HG02852 (cell line): ENCODE data around the gene GATC.

Experiments used
- ATAC-seq: cut with Tn5 transposase; IDR thresholded peaks from one replicate; pipeline ENCODE4 v1.9.1; 2021; ENCODE audit warnings: mild to moderate bottlenecking, moderate library complexity; ENCODE audit not compliant: unreplicated experiment

Gene GATC

GRCh38 chr12:120495731-120496412, 49.6 kb downstream of the GATC start, which contains the start of gene DYNLL1:
DYNLL1 (plus strand) TSS chr12:120496113; CDS start chr12:120496422, 309 bp downstream.
- ATAC-seq: peak; percentile 94

DNA sequence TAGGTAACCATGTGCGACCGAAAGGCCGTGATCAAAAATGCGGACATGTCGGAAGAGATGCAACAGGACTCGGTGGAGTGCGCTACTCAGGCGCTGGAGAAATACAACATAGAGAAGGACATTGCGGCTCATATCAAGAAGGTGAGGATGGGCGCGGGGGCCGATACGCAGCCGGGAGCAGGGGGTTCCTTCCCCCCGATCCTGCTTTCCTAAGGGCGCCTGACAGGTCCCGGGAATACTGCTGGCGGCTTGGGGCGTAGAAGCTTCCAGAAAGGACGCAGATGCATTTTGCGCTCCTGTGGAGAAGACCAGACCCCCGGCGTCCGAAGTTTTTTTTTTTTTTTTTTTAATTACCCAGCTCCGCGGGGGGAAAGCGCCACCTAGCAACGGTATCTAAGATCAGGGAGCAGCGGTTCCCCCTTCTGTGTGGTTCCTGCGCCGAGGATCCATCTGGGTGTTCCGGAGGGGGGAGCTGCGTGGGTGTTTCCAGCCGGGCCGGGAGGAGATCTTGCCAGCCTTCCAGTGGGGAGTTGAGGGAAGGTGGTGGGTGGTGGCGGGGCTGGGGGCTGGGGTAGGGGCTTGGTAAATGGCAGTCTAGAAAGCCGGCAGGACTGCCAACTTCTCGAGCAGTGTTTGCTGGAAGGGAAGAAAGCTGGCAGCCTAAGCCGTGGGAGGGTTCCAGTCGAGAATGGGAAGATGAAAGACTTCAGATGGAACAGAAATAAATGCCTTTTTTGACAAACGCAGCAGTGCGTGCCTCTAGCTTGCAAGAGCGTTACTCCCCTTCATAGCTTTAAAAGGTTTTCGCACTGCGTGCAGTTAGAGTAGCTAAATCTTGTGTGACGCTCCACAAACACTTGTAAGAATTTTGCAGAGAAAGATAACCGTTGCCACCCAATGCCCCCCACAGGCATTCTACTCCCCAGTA, 50.4 kb downstream of the GATC start:
- no peak for ATAC-seq

- ATAC-seq: no peak
These were observed 51.4 kb downstream of the GATC start for GRCh38 chr12:120497524-120498150.

DNA sequence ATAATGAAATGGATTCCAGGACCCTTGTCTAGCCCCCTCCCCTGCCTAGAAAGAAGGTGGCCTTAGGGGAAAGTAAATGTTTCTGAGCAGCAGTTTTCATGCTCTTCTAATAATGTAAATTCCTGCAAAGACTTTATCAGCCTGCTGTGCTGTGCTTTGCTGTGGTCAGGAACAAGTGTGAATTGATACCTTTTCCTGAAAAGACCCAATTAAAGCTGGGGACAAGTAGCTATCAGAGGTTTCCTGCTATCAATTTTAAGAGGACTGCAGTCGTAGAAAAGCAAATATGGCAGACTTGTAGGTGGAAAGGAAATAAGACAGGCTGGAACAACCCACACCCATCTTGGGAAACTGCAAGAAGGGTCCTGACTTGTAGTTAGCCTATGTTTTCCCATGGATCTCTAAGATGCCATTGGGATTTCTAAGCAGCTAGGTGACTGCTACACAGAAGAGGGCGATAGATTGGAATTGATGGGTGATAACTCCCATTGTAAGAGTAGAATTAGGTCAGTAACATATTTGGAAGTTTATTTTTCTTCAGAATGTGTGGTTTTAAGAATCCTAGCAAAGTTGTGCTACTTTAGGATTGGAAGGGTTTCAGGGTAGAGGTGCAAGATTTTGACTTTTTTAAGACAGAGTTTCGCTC, 52.7 kb downstream of the GATC start:
- no peak for ATAC-seq

- no peak for ATAC-seq
These were observed 54.3 kb downstream of the GATC start for GRCh38 chr12:120500581-120500980.

DNA sequence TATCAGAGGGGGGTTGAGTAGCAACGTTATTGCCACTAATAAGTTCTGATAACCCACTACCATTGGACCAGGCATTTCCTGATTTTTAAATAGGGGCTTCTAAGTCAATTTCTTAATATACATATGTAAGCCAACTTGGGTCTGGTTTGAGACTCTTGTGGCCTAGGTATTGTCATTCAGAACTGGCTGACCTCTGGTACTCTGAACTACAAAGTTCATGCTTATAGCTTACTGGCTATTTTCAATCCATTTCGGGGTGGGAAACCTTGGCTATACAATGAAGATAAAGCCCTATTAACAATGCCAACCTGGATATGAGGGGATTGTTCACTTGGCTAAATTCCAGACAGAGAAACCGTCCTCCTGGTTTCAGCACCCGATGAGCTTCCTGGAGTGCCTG, 58.3 kb downstream of the GATC start:
- ATAC-seq: no peak

DNA sequence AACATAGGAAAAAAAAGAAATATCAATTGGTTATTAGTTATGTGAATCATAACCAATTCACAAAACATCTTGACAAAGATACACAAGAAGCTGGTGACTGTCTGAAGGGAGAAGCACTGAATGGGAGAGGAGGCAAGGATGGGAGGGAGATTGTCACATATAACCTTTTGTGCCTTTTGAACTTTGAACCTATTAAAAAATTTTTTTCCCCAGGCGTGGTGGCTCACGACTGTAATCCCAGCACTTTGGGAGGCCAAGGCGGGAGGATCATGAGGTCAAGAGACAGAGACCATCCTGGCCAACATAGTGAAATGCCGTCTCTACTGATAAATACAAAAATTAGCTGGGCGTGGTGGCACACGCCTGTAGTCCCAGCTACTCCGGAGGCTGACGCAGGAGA, 62.3 kb downstream of the GATC start:
- ATAC-seq: no peak
